IPS-15b (cell line): ENCODE measurements around the gene HYLS1.

Source experiments
- H3K27me3 ChIP-seq: one replicate; pipeline ENCODE4 v1.6.1; 2013; ENCODE audit warnings: low read length; ENCODE audit not compliant: control insufficient read depth, insufficient read depth
- H3K36me3 ChIP-seq: one replicate; pipeline ENCODE4 v1.6.1; 2013; ENCODE audit warnings: low read length; ENCODE audit not compliant: control insufficient read depth, insufficient read depth
- H3K4me1 ChIP-seq: one replicate; pipeline ENCODE4 v1.6.1; 2013; ENCODE audit warnings: mild to moderate bottlenecking, low read length; ENCODE audit not compliant: control insufficient read depth, insufficient read depth
- H3K4me3 ChIP-seq: one replicate; pipeline ENCODE4 v1.5.1; 2013; ENCODE audit warnings: low read depth, low read length
- H3K9ac ChIP-seq: one replicate; pipeline ENCODE4 v1.6.1; 2013; ENCODE audit warnings: low read depth, mild to moderate bottlenecking, low read length
- H3K9me3 ChIP-seq: one replicate; pipeline ENCODE4 v1.6.1; 2013; ENCODE audit warnings: mild to moderate bottlenecking, low read length; ENCODE audit not compliant: control insufficient read depth, insufficient read depth

The HYLS1 gene

GRCh38 chr11:125940145-125940544 lies 52.7 kb downstream of the HYLS1 start:
- no peaks in the 10 kb centered on the region for H3K36me3 ChIP-seq
- H3K9me3 ChIP-seq, result no peaks in the 10 kb centered on the region
- no peaks in the 10 kb centered on the region for H3K27me3 ChIP-seq
- peaks cover 9% of the 10 kb centered on the region for H3K4me1 ChIP-seq
- no peak overlapping the region for H3K9ac ChIP-seq
- H3K4me3 ChIP-seq, result no peak overlapping the region

- H3K4me3 ChIP-seq, result no peak overlapping the region
- H3K4me1 ChIP-seq, result peaks cover 9% of the 10 kb centered on the region
- H3K9me3 ChIP-seq, result no peaks in the 10 kb centered on the region
- H3K9ac ChIP-seq, result no peak overlapping the region
- no peaks in the 10 kb centered on the region for H3K36me3 ChIP-seq
- H3K27me3 ChIP-seq, result no peaks in the 10 kb centered on the region
Measured at GRCh38 chr11:125941267-125941618, 53.8 kb downstream of the HYLS1 start.

- Histone ChIP-seq H3K9ac (no peak overlapping the region), H3K4me3 (no peak overlapping the region), H3K36me3 (no peaks in the 10 kb centered on the region), H3K4me1 (peaks cover 9% of the 10 kb centered on the region), H3K27me3 (no peaks in the 10 kb centered on the region), H3K9me3 (no peaks in the 10 kb centered on the region)
Measured at GRCh38 chr11:125941619-125942611, 54.4 kb downstream of the HYLS1 start.

GRCh38 chr11:125942771-125943428 lies 55.4 kb downstream of the HYLS1 start:
- Histone ChIP-seq H3K27me3 (no peaks in the 10 kb centered on the region), H3K9ac (no peak overlapping the region), H3K4me1 (peaks cover 9% of the 10 kb centered on the region), H3K9me3 (no peaks in the 10 kb centered on the region), H3K4me3 (no peak overlapping the region), H3K36me3 (no peaks in the 10 kb centered on the region)

- Histone ChIP-seq H3K4me3 (no peak overlapping the region), H3K9me3 (no peaks in the 10 kb centered on the region), H3K27me3 (no peaks in the 10 kb centered on the region), H3K4me1 (peaks cover 9% of the 10 kb centered on the region), H3K9ac (no peak overlapping the region), H3K36me3 (no peaks in the 10 kb centered on the region)
Measured at GRCh38 chr11:125943661-125944349, 56.3 kb downstream of the HYLS1 start.

GRCh38 chr11:125944350-125945010 lies 57.0 kb downstream of the HYLS1 start:
- Histone ChIP-seq H3K4me3 (no peak overlapping the region), H3K27me3 (no peaks in the 10 kb centered on the region), H3K4me1 (peaks cover 9% of the 10 kb centered on the region), H3K36me3 (no peaks in the 10 kb centered on the region), H3K9ac (no peak overlapping the region), H3K9me3 (no peaks in the 10 kb centered on the region)

GRCh38 chr11:125945011-125945796 lies 57.7 kb downstream of the HYLS1 start:
- Histone ChIP-seq H3K36me3 (no peaks in the 10 kb centered on the region), H3K4me1 (peaks cover 9% of the 10 kb centered on the region), H3K4me3 (no peak overlapping the region), H3K9ac (no peak overlapping the region), H3K9me3 (no peaks in the 10 kb centered on the region), H3K27me3 (no peaks in the 10 kb centered on the region)

GRCh38 chr11:125945797-125946520 lies 58.5 kb downstream of the HYLS1 start, which contains the start of gene VSIG10L2:
TSS of gene VSIG10L2 (plus strand) at chr11:125946044. CDS start at chr11:125946056, 12 bp downstream.
- Histone ChIP-seq H3K4me1 (peaks cover 9% of the 10 kb centered on the region), H3K9ac (no peak within 1 kb of the TSS), H3K4me3 (no peak within 1 kb of the TSS), H3K9me3 (no peaks in the 10 kb centered on the region), H3K36me3 (no peaks in the 10 kb centered on the region), H3K27me3 (no peaks in the 10 kb centered on the region)

- H3K4me1 ChIP-seq, result peaks cover 3% of the 10 kb centered on the region
- no peaks in the 10 kb centered on the region for H3K9me3 ChIP-seq
- no peaks in the 10 kb centered on the region for H3K36me3 ChIP-seq
- no peaks in the 10 kb centered on the region for H3K27me3 ChIP-seq
- no peak overlapping the region for H3K4me3 ChIP-seq
- no peak overlapping the region for H3K9ac ChIP-seq
Measured at GRCh38 chr11:125946712-125947418, 59.4 kb downstream of the HYLS1 start.
